HepG2 (cell line): Measurements from ENCODE around the gene PRPF38B. TPM values are rescaled to one million over a fixed set of nuclear protein-coding genes. Genes with fewer than 3 reads are reported as not detected.

Experiments used
- CHD4 ChIP-seq: fragments of 200-600 bp; sonication (generic); IDR thresholded peaks from 2 replicates; pipeline ENCODE4 v1.7.0; 2017; ENCODE audit warnings: mild to moderate bottlenecking, low read length, borderline replicate concordance
- HOXA5 ChIP-seq: sonication (generic); formaldehyde crosslinking; IDR thresholded peaks from 2 replicates; pipeline ENCODE4 v1.4.0; 2020; ENCODE audit warnings: missing genetic modification reagents
- JUNB ChIP-seq: sonication (generic); formaldehyde crosslinking; IDR thresholded peaks from 2 replicates; pipeline ENCODE4 v1.8.0; 2022; ENCODE audit warnings: missing genetic modification reagents, mild to moderate bottlenecking, borderline replicate concordance
- POGK ChIP-seq: sonication (generic); formaldehyde crosslinking; conservative IDR thresholded peaks from 2 replicates; pipeline ENCODE4 v1.8.0; 2022; ENCODE audit warnings: mild to moderate bottlenecking, moderate library complexity, missing genetic modification reagents
- SRSF4 ChIP-seq: fragments of 200-400 bp; formaldehyde crosslinking; IDR thresholded peaks from one replicate; pipeline ENCODE4 v1.6.1; 2018; ENCODE audit warnings: mild to moderate bottlenecking, low read depth, low read length, moderate library complexity; ENCODE audit not compliant: poor library complexity, severe bottlenecking
- ZBTB37 ChIP-seq: sonication (generic); formaldehyde crosslinking; IDR thresholded peaks from 2 replicates; pipeline ENCODE4 v1.4.0; 2020; ENCODE audit warnings: mild to moderate bottlenecking, missing genetic modification reagents
- polyA plus RNA-seq, 8 experiments: library from polyadenylated mRNA; depleted of rRNA in 3 of 8; stranded (reverse) in 7 of 8; unstranded in 1 of 8; fragments of >200 nt; fragmentation: Illumina TruSeq in 4 of 8; extraction: Trizol in 4 of 8; gene quantifications; 2 replicates each; pipeline versions ENCODE4 v1.2.1 to v1.2.3, GENCODE V29; 2011 to 2016; ENCODE audit warnings: low read depth in 4 of 8, missing spikeins in 1 of 8, mixed read lengths in 1 of 8; ENCODE audit not compliant: insufficient read depth in 1 of 8
- total RNA-seq, 5 experiments: library from RNA; depleted of rRNA; stranded (reverse); fragments of >200 nt; fragmentation: Illumina TruSeq; extraction: Trizol; gene quantifications; 2 replicates each; pipeline ENCODE4 v1.2.3, GENCODE V29; 2016; ENCODE audit warnings: low read depth in 1 of 5
- TF ChIP-seq, protein P1 (sequence below): sonication (generic); formaldehyde crosslinking; IDR thresholded peaks from 2 replicates; pipeline ENCODE4 v1.9.0; 2021; ENCODE audit warnings: mild to moderate bottlenecking, missing genetic modification reagents

The PRPF38B gene
- total and polyA plus RNA-seq, 2 of the 13 experiments (the other 11 are each of a cell fraction or from before 2014, with no cell fraction given): 25.7 to 29.7 TPM

- TF ChIP-seq POGK (peak; percentile 83; the same call in 1 of the 2 replicates), ZBTB37 (CRISPR knock-in tag) (no peak), HOXA5 (CRISPR knock-in tag) (peak; percentile 79; the same call in 1 of the 2 replicates), SRSF4 (no peak), CHD4 (no peak), JUNB (CRISPR knock-in tag) (no peak)
- TF ChIP-seq, protein P1, sequence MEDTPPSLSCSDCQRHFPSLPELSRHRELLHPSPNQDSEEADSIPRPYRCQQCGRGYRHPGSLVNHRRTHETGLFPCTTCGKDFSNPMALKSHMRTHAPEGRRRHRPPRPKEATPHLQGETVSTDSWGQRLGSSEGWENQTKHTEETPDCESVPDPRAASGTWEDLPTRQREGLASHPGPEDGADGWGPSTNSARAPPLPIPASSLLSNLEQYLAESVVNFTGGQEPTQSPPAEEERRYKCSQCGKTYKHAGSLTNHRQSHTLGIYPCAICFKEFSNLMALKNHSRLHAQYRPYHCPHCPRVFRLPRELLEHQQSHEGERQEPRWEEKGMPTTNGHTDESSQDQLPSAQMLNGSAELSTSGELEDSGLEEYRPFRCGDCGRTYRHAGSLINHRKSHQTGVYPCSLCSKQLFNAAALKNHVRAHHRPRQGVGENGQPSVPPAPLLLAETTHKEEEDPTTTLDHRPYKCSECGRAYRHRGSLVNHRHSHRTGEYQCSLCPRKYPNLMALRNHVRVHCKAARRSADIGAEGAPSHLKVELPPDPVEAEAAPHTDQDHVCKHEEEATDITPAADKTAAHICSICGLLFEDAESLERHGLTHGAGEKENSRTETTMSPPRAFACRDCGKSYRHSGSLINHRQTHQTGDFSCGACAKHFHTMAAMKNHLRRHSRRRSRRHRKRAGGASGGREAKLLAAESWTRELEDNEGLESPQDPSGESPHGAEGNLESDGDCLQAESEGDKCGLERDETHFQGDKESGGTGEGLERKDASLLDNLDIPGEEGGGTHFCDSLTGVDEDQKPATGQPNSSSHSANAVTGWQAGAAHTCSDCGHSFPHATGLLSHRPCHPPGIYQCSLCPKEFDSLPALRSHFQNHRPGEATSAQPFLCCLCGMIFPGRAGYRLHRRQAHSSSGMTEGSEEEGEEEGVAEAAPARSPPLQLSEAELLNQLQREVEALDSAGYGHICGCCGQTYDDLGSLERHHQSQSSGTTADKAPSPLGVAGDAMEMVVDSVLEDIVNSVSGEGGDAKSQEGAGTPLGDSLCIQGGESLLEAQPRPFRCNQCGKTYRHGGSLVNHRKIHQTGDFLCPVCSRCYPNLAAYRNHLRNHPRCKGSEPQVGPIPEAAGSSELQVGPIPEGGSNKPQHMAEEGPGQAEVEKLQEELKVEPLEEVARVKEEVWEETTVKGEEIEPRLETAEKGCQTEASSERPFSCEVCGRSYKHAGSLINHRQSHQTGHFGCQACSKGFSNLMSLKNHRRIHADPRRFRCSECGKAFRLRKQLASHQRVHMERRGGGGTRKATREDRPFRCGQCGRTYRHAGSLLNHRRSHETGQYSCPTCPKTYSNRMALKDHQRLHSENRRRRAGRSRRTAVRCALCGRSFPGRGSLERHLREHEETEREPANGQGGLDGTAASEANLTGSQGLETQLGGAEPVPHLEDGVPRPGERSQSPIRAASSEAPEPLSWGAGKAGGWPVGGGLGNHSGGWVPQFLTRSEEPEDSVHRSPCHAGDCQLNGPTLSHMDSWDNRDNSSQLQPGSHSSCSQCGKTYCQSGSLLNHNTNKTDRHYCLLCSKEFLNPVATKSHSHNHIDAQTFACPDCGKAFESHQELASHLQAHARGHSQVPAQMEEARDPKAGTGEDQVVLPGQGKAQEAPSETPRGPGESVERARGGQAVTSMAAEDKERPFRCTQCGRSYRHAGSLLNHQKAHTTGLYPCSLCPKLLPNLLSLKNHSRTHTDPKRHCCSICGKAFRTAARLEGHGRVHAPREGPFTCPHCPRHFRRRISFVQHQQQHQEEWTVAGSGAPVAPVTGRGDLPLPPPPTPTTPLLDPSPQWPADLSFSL (CRISPR knock-in tag): peak; percentile 45; the same call in 1 of the 2 replicates
These were observed 54.5 kb downstream of the PRPF38B start, which contains the start of gene STXBP3 (continued) for GRCh38 chr1:108746382-108747170.
